ENCODE measurements around the gene SLCO1C1.
A peak's percentile ranks its signal among the peaks of the same experiment; 100 is the strongest.

SLCO1C1 gene

GRCh38 chr12:20695232-20695631 lies at the start of gene SLCO1C1:
Gene SLCO1C1, plus strand, starts transcription at chr12:20695332. Its CDS starts 4,245 bp downstream, at chr12:20699577.
- H3K36me3 ChIP-seq (ENCODE audit: control insufficient read depth, insufficient read depth, low read length): no peaks in the 10 kb centered on the region
- no peak for TF ChIP-seq CTCF (IDR thresholded peaks at IDR 0.05; ENCODE audit: insufficient read depth, low read length, poor library complexity, severe bottlenecking)
- no peaks in the 10 kb centered on the region for H3K27me3 ChIP-seq (replicated peaks; ENCODE audit: control insufficient read depth, insufficient read depth, low read length)
- H3K4me3 ChIP-seq (replicated peaks; ENCODE audit: low read depth, low read length): no peak within 1 kb of the TSS
- no peak for DNase-seq (ENCODE audit: extremely low read depth, insufficient read length)

- TF ChIP-seq CTCF (IDR thresholded peaks at IDR 0.05; ENCODE audit: insufficient read depth, low read length, poor library complexity, severe bottlenecking): peak; percentile 58
- no peak overlapping the region for H3K4me3 ChIP-seq (replicated peaks; ENCODE audit: low read depth, low read length)
- no peaks in the 10 kb centered on the region for H3K36me3 ChIP-seq (ENCODE audit: control insufficient read depth, insufficient read depth, low read length)
- no peaks in the 10 kb centered on the region for H3K27me3 ChIP-seq (replicated peaks; ENCODE audit: control insufficient read depth, insufficient read depth, low read length)
- DNase-seq (ENCODE audit: extremely low read depth, insufficient read length): no peak
Observed at GRCh38 chr12:20646239-20646827, 48.8 kb upstream of the SLCO1C1 start.

DNA sequence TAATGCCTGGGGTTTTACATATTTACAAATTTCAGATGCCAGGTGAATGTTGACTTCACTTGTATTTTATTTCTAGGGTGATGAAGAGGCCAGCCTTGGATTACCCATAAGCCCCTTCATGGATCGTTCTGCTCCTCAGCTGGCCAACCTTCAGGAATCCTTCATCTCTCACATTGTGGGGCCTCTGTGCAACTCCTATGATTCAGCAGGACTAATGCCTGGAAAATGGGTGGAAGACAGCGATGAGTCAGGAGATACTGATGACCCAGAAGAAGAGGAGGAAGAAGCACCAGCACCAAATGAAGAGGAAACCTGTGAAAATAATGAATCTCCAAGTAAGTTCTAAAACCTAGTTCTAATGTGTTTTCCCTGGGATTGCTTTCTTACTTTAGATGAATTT lies 41.3 kb upstream of the SLCO1C1 start:
- Histone ChIP-seq H3K27me3 (replicated peaks; ENCODE audit: control insufficient read depth, insufficient read depth, low read length) (no peaks in the 10 kb centered on the region), H3K4me3 (replicated peaks; ENCODE audit: low read depth, low read length) (no peak overlapping the region), H3K36me3 (ENCODE audit: control insufficient read depth, insufficient read depth, low read length) (no peaks in the 10 kb centered on the region)
- TF ChIP-seq CTCF (IDR thresholded peaks at IDR 0.05; ENCODE audit: insufficient read depth, low read length, poor library complexity, severe bottlenecking): no peak
- DNase-seq (ENCODE audit: extremely low read depth, insufficient read length): no peak

GRCh38 chr12:20656600-20656999 lies 38.5 kb upstream of the SLCO1C1 start:
- H3K36me3 ChIP-seq (ENCODE audit: control insufficient read depth, insufficient read depth, low read length): no peaks in the 10 kb centered on the region
- no peak for DNase-seq (ENCODE audit: extremely low read depth, insufficient read length)
- H3K4me3 ChIP-seq (replicated peaks; ENCODE audit: low read depth, low read length): no peak overlapping the region
- H3K27me3 ChIP-seq (replicated peaks; ENCODE audit: control insufficient read depth, insufficient read depth, low read length): no peaks in the 10 kb centered on the region
- TF ChIP-seq CTCF (IDR thresholded peaks at IDR 0.05; ENCODE audit: insufficient read depth, low read length, poor library complexity, severe bottlenecking): no peak

DNA sequence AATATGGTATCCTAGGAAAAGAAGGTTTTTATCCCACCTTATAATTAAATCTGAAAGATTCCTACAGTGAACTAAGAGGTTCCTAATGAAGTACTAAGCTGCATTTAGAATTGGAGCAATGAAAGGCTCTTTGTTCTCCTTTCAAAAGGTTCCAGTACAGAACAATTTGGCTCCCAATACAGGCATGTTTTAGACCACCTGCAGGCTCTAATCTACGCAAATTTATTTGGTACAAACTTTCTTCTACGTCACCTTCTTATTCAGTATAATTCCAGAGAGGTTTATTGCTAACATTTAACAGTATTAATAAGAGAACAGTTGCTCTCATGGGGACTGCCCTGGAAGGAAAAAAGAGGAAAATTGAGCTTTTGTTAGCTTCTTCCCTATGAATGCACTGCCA lies 37.6 kb upstream of the SLCO1C1 start:
- no peak for DNase-seq (ENCODE audit: extremely low read depth, insufficient read length)
- TF ChIP-seq CTCF (IDR thresholded peaks at IDR 0.05; ENCODE audit: insufficient read depth, low read length, poor library complexity, severe bottlenecking): no peak
- Histone ChIP-seq H3K27me3 (replicated peaks; ENCODE audit: control insufficient read depth, insufficient read depth, low read length) (no peaks in the 10 kb centered on the region), H3K4me3 (replicated peaks; ENCODE audit: low read depth, low read length) (no peak overlapping the region), H3K36me3 (ENCODE audit: control insufficient read depth, insufficient read depth, low read length) (no peaks in the 10 kb centered on the region)

DNA sequence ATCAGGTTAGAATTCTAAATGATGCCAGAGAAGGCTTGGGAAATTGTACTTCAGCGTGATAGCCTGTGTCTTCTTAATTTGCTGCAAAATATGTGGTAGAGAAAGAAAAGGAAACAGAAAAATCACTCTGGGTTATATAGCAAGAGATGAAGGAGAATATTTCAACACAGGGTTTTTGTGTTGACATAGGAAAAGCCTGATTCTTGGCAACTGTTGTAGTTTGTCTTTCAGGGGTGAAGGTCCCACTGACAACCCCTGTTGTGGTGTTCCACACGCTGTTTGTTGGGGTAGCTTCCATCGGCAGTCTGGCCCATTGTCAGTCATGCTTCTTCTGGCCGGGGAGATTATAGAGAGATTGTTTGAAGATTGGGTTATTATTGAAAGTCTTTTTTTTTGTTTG lies 13.8 kb upstream of the SLCO1C1 start:
- Histone ChIP-seq H3K36me3 (ENCODE audit: control insufficient read depth, insufficient read depth, low read length) (no peaks in the 10 kb centered on the region), H3K4me3 (replicated peaks; ENCODE audit: low read depth, low read length) (no peak overlapping the region), H3K27me3 (replicated peaks; ENCODE audit: control insufficient read depth, insufficient read depth, low read length) (no peaks in the 10 kb centered on the region)
- no peak for DNase-seq (ENCODE audit: extremely low read depth, insufficient read length)
- no peak for TF ChIP-seq CTCF (IDR thresholded peaks at IDR 0.05; ENCODE audit: insufficient read depth, low read length, poor library complexity, severe bottlenecking)

All from GM06990 (cell line).